Astrocyte (in vitro differentiated cells and primary cell): ENCODE data around the gene SOS2. TPM values are rescaled to one million over a fixed set of nuclear protein-coding genes. Genes with fewer than 3 reads are reported as not detected.

Experiments
- DNase-seq: peaks from one replicate; pipeline ENCODE4 v3.0.0-alpha.2; 2010; ENCODE audit warnings: low read depth
- FAIRE-seq: peaks from 2 replicates; lab custom pipeline; 2011; peaks lifted over from hg19 to GRCh38; lab: Jason Lieb, UNC
- H2AFZ ChIP-seq: 2 replicates; pipeline ENCODE4 v1.6.0; 2012; ENCODE audit warnings: low read depth, low read length, inconsistent platforms
- H3K27ac ChIP-seq: 2 replicates; pipeline ENCODE4 v1.5.1; 2011; ENCODE audit warnings: low read depth, low read length, inconsistent platforms
- H3K27me3 ChIP-seq: 2 replicates; pipeline ENCODE4 v1.6.0; 2011; ENCODE audit warnings: low read length, inconsistent platforms; ENCODE audit not compliant: insufficient read depth
- H3K36me3 ChIP-seq: 2 replicates; pipeline ENCODE4 v1.5.1; 2011; ENCODE audit warnings: low read length, inconsistent platforms; ENCODE audit not compliant: insufficient read depth
- H3K4me1 ChIP-seq: 2 replicates; pipeline ENCODE4 v1.5.1; 2011; ENCODE audit warnings: low read length, inconsistent platforms; ENCODE audit not compliant: insufficient read depth
- H3K4me2 ChIP-seq: 2 replicates; pipeline ENCODE4 v1.6.0; 2012; ENCODE audit warnings: low read length, inconsistent platforms
- H3K4me3 ChIP-seq: 2 replicates; pipeline ENCODE4 v1.5.1; 2011; ENCODE audit warnings: low read depth, mild to moderate bottlenecking, low read length, inconsistent platforms; ENCODE audit not compliant: insufficient read depth
- H3K79me2 ChIP-seq: 2 replicates; pipeline ENCODE4 v1.6.0; 2012; ENCODE audit warnings: mild to moderate bottlenecking, low read length, inconsistent platforms; ENCODE audit not compliant: insufficient read depth
- H3K9ac ChIP-seq: 2 replicates; pipeline ENCODE4 v1.6.0; 2012; ENCODE audit warnings: mild to moderate bottlenecking, low read length, inconsistent platforms
- H3K9me3 ChIP-seq: 2 replicates; pipeline ENCODE4 v1.5.1; 2012; ENCODE audit warnings: low read depth, mild to moderate bottlenecking, low read length, inconsistent platforms; ENCODE audit not compliant: insufficient read depth
- H4K20me1 ChIP-seq: 2 replicates; pipeline ENCODE4 v1.6.0; 2012; ENCODE audit warnings: low read length, inconsistent platforms; ENCODE audit not compliant: insufficient read depth
- H3K27ac Mint-ChIP-seq: one replicate; pipeline ENCODE4 v1.8.0; 2021; ENCODE audit warnings: mild to moderate bottlenecking, mixed read lengths; ENCODE audit not compliant: unreplicated experiment
- H3K27me3 Mint-ChIP-seq: one replicate; pipeline ENCODE4 v1.8.0; 2021; ENCODE audit warnings: low read depth, mixed read lengths; ENCODE audit not compliant: unreplicated experiment
- H3K36me3 Mint-ChIP-seq: one replicate; pipeline ENCODE4 v1.8.0; 2021; ENCODE audit warnings: low read depth, mixed read lengths; ENCODE audit not compliant: unreplicated experiment
- H3K4me1 Mint-ChIP-seq: one replicate; pipeline ENCODE4 v1.8.0; 2021; ENCODE audit warnings: low read depth, mixed read lengths; ENCODE audit not compliant: unreplicated experiment
- H3K4me3 Mint-ChIP-seq: one replicate; pipeline ENCODE4 v1.8.0; 2021; ENCODE audit warnings: mild to moderate bottlenecking, moderate library complexity, mixed read lengths; ENCODE audit not compliant: unreplicated experiment
- H3K9me3 Mint-ChIP-seq: one replicate; pipeline ENCODE4 v1.8.0; 2021; ENCODE audit warnings: mild to moderate bottlenecking, mixed read lengths; ENCODE audit not compliant: unreplicated experiment
- CTCF ChIP-seq: IDR thresholded peaks from 2 replicates; pipeline ENCODE4 v1.5.1; 2011; ENCODE audit warnings: low read depth, mild to moderate bottlenecking, inconsistent platforms, low read length, moderate library complexity; ENCODE audit not compliant: insufficient read depth
- EZH2 ChIP-seq: IDR thresholded peaks from 2 replicates; pipeline ENCODE4 v1.6.1; 2012; ENCODE audit warnings: mild to moderate bottlenecking, low read length, inconsistent platforms; ENCODE audit not compliant: insufficient read depth
- total RNA-seq: library from RNA; stranded (reverse); gene quantifications from 2 replicates; pipeline ENCODE4 v1.2.1, GENCODE V29; 2021

The SOS2 gene
- total RNA-seq, 1 donor from 2014 or later = 18.3 TPM

- no peaks in the 10 kb centered on the region for H3K79me2 ChIP-seq
- H4K20me1 ChIP-seq = no peaks in the 10 kb centered on the region
- Mint-ChIP-seq H3K27me3 (no peaks in the 10 kb centered on the region), H3K36me3 (no peaks in the 10 kb centered on the region), H3K27ac (no peak overlapping the region), H3K4me3 (no peak overlapping the region), H3K9me3 (no peaks in the 10 kb centered on the region), H3K4me1 (no peaks in the 10 kb centered on the region)
- H3K4me1 ChIP-seq = no peaks in the 10 kb centered on the region
- no peak overlapping the region for H3K4me3 ChIP-seq
- DNase-seq (no peak), FAIRE-seq (no peak)
- no peak for TF ChIP-seq CTCF
- TF ChIP-seq EZH2 = no peak
- no peaks in the 10 kb centered on the region for H3K36me3 ChIP-seq
- no peaks in the 10 kb centered on the region for H3K27me3 ChIP-seq
- no peaks in the 10 kb centered on the region for H3K9me3 ChIP-seq
- no peak overlapping the region for H3K9ac ChIP-seq
- no peak overlapping the region for H2AFZ ChIP-seq
- no peak overlapping the region for H3K27ac ChIP-seq
- H3K4me2 ChIP-seq = no peak overlapping the region
Measured at GRCh38 chr14:50265029-50265428, 33.7 kb upstream of the SOS2 start.

GRCh38 chr14:50263321-50263720, 31.9 kb upstream of the SOS2 start:
- Histone ChIP-seq H3K27me3 (no peaks in the 10 kb centered on the region), H3K9ac (no peak overlapping the region), H3K9me3 (no peaks in the 10 kb centered on the region), H3K36me3 (no peaks in the 10 kb centered on the region), H3K79me2 (no peaks in the 10 kb centered on the region), H3K4me2 (no peak overlapping the region), H4K20me1 (no peaks in the 10 kb centered on the region), H3K27ac (no peak overlapping the region), H2AFZ (no peak overlapping the region), H3K4me3 (no peak overlapping the region), H3K4me1 (no peaks in the 10 kb centered on the region)
- Mint-ChIP-seq H3K9me3 (no peaks in the 10 kb centered on the region), H3K27me3 (no peaks in the 10 kb centered on the region), H3K27ac (no peak overlapping the region), H3K4me3 (no peak overlapping the region), H3K36me3 (no peaks in the 10 kb centered on the region), H3K4me1 (no peaks in the 10 kb centered on the region)
- TF ChIP-seq EZH2 = no peak
- DNase-seq = no peak
- FAIRE-seq = no peak

- H3K4me1 ChIP-seq = no peaks in the 10 kb centered on the region
- H3K9me3 ChIP-seq = no peaks in the 10 kb centered on the region
- no peak overlapping the region for H2AFZ ChIP-seq
- no peak for TF ChIP-seq CTCF
- TF ChIP-seq EZH2 = no peak
- H3K27ac Mint-ChIP-seq = no peak overlapping the region
- H3K27me3 Mint-ChIP-seq = no peaks in the 10 kb centered on the region
- no peaks in the 10 kb centered on the region for H3K27me3 ChIP-seq
- no peaks in the 10 kb centered on the region for H3K36me3 Mint-ChIP-seq
- no peak overlapping the region for H3K27ac ChIP-seq
- H3K4me3 ChIP-seq = no peak overlapping the region
- no peaks in the 10 kb centered on the region for H3K79me2 ChIP-seq
- no peak overlapping the region for H3K9ac ChIP-seq
- no peak for DNase-seq
- H3K4me3 Mint-ChIP-seq = no peak overlapping the region
- no peaks in the 10 kb centered on the region for H4K20me1 ChIP-seq
- H3K4me1 Mint-ChIP-seq = no peaks in the 10 kb centered on the region
- no peak overlapping the region for H3K4me2 ChIP-seq
- no peaks in the 10 kb centered on the region for H3K9me3 Mint-ChIP-seq
- no peaks in the 10 kb centered on the region for H3K36me3 ChIP-seq
- FAIRE-seq = no peak
Measured at GRCh38 chr14:50262865-50263264, 31.5 kb upstream of the SOS2 start.
